HG03135 (cell line): ENCODE data around the gene SLC35F3.
"Not testable (repeated sequence)": the region's sequence is repeated elsewhere in the genome, so short reads cannot be mapped to it uniquely, and the experiment has no call there.

ENCODE experiments used
- ATAC-seq: cut with Tn5 transposase; IDR thresholded peaks from one replicate; pipeline ENCODE4 v1.9.1; 2021; ENCODE audit warnings: mild to moderate bottlenecking, moderate library complexity; ENCODE audit not compliant: unreplicated experiment

The SLC35F3 gene

GRCh38 chr1:234243521-234244260 lies 339.2 kb downstream of the SLC35F3 start:
- ATAC-seq, result no peak

GRCh38 chr1:234244482-234244881 lies 340.0 kb downstream of the SLC35F3 start:
- ATAC-seq, result no peak

GRCh38 chr1:234246638-234247116 lies 342.2 kb downstream of the SLC35F3 start:
- peak; percentile 89 for ATAC-seq

- ATAC-seq, result not testable (repeated sequence)
These were observed 343.3 kb downstream of the SLC35F3 start for GRCh38 chr1:234247746-234248145.

- no peak for ATAC-seq
These were observed 346.3 kb downstream of the SLC35F3 start for GRCh38 chr1:234250747-234251146.

GRCh38 chr1:234253732-234254131 lies 349.3 kb downstream of the SLC35F3 start:
- no peak for ATAC-seq

- ATAC-seq, result no peak
These were observed 351.9 kb downstream of the SLC35F3 start for GRCh38 chr1:234256359-234256758.

GRCh38 chr1:234258071-234258470 lies 353.6 kb downstream of the SLC35F3 start:
- no peak for ATAC-seq

GRCh38 chr1:234260578-234260977 lies 356.1 kb downstream of the SLC35F3 start:
- ATAC-seq, result no peak

GRCh38 chr1:234261545-234261944 lies 357.1 kb downstream of the SLC35F3 start:
- ATAC-seq, result no peak

- ATAC-seq, result no peak
These were observed 357.7 kb downstream of the SLC35F3 start for GRCh38 chr1:234262007-234262753.

GRCh38 chr1:234262754-234263105 lies 358.3 kb downstream of the SLC35F3 start:
- ATAC-seq, result no peak

GRCh38 chr1:234264832-234265231 lies 360.4 kb downstream of the SLC35F3 start:
- no peak for ATAC-seq

- no peak for ATAC-seq
These were observed 360.8 kb downstream of the SLC35F3 start for GRCh38 chr1:234265321-234265720.

- ATAC-seq, result no peak
These were observed 361.4 kb downstream of the SLC35F3 start for GRCh38 chr1:234265861-234266260.

GRCh38 chr1:234270093-234270492 lies 365.6 kb downstream of the SLC35F3 start:
- no peak for ATAC-seq

GRCh38 chr1:234270581-234271242 lies 366.2 kb downstream of the SLC35F3 start:
- ATAC-seq, result no peak

GRCh38 chr1:234271243-234271606 lies 366.7 kb downstream of the SLC35F3 start:
- peak; percentile 94 for ATAC-seq

GRCh38 chr1:234272656-234273312 lies 368.3 kb downstream of the SLC35F3 start:
- ATAC-seq, result no peak

- no peak for ATAC-seq
These were observed 369.5 kb downstream of the SLC35F3 start for GRCh38 chr1:234273981-234274380.

- no peak for ATAC-seq
These were observed 371.8 kb downstream of the SLC35F3 start for GRCh38 chr1:234276151-234276788.
